GM08714 (cell line): ENCODE data around the gene KCNT1.

ENCODE experiments used
- H3K4me3 ChIP-seq: fragments of 200-500 bp; sonication (Bioruptor generic); 2 replicates; pipeline ENCODE4 v1.5.1; 2014; ENCODE audit warnings: mild to moderate bottlenecking, low read length, inconsistent platforms
- ZNF274 ChIP-seq: IDR thresholded peaks from 2 replicates; pipeline ENCODE4 v1.6.1; 2012; ENCODE audit warnings: mild to moderate bottlenecking, low read depth, low read length

KCNT1 gene

DNA sequence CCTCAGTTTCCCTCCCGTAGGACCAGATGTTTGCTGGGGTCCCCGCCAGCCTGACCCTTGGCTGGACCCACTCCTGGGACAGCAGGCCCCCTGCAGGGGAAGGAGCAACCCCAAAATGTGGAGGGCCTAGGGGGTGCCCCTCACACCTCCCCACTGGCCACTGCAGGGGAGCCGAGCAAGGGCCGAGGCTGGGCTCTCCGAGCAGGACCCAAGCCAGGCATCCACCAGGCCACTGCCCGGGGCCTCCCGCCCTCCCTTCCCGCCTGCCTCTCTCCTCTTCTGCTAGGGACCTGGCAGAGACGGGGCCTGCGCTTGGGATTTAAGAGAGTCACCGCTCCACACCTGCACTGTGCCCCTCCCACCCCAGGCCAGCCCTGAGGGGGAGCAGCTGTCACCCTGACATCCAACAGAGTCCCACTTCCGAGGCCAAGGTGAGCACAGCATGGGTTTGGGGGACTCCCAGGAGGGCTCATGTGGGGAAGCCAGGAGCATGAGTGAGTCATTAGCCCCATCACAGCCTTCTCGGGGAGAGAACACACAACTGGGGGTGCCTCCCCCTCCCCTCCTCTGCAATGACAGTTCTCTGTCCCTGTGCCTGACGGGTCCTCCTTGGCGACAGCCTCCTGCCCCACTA, 18.5 kb upstream of the KCNT1 start:
- no peak for TF ChIP-seq ZNF274
- no peak overlapping the region for H3K4me3 ChIP-seq

DNA sequence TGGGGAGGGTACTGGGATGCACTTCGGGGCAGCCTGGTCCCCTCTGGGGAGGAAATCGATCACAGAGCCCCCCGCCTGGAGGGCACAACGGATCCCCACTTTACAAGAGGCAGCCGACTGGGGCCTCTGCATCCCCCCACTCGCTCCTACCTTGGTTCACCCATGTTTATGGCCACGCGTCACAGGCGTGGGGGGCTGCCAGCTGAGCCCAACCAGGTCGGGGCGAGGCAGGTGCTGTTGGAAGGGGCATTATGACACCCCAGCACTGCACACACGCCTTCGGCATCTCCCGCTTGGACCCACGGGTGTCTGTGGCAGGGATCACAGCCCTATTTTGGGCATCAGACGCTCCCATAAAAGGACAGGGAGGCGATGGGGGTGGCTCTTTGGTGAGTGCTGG, 17.3 kb upstream of the KCNT1 start:
- TF ChIP-seq ZNF274: no peak
- no peak overlapping the region for H3K4me3 ChIP-seq

DNA sequence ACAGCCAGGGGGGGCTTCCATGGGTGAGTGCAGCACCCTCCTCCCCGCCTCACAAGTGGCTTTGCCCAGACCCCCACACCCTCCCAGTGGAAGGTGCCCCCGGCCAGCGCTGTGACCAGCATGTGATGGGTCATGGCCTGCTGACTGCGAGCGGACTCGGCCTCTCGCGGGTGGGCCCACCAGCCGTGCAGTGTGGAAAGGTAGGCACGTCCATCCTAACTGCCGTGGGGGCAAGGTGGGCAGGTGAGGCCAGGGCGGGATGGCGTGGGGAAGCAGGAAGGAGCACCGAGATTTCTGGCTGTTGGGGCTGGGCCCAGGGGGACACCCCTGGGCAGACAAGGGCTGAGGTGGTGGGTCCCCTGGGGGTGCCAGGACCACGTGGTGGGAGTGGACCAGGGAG, 14.8 kb upstream of the KCNT1 start:
- no peak for TF ChIP-seq ZNF274
- no peak overlapping the region for H3K4me3 ChIP-seq

DNA sequence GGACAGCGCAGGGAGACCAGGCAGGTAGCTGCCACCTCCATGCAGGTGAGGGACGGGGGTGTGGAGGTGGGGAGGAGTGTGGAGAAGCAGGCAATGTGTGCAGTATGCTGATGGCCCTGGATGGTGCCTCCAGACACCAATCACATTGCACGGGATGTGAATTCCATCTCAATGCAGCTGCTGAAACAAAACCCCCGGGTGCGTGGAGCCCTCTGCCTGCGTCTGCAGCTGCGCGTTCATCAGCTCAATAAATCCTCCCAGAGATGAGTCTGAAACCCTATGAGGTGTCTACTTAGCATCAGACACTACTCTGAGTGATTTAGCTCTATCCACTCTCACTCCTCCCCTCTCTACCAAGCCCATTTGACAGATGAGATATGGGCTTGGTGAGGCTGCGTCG, 13.0 kb upstream of the KCNT1 start:
- no peak overlapping the region for H3K4me3 ChIP-seq
- TF ChIP-seq ZNF274: no peak

DNA sequence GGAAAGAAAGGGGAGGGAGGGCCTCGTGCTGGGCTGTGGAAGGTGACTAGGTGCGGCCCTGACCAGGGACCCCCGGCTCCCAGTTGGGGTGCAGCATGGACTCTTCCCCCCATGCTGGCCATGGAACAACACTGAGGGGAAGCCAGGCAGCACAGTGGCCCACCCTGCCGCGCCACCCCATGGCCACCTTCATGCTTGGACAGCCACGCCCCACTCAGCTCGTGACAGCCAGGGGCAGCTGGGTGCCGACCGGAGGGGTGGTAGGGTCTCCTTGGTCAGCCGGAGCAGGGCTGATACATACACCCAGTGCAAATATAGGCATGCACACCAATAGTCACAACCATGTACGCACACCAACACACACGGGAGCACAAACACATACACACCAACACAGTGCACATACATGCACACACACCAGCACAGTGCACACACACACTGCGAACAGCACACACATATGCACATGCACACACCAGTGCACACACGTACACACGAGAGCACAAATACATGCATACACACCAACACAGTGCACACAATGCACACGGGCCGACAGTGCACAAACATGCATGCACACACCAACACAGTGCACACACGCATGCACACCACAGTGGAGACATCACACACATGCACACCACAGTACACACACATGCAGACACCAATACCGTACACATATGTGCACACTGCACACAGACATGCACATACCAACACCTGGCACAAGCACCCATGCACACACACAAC, 11.0 kb upstream of the KCNT1 start:
- no peak overlapping the region for H3K4me3 ChIP-seq
- TF ChIP-seq ZNF274: no peak

DNA sequence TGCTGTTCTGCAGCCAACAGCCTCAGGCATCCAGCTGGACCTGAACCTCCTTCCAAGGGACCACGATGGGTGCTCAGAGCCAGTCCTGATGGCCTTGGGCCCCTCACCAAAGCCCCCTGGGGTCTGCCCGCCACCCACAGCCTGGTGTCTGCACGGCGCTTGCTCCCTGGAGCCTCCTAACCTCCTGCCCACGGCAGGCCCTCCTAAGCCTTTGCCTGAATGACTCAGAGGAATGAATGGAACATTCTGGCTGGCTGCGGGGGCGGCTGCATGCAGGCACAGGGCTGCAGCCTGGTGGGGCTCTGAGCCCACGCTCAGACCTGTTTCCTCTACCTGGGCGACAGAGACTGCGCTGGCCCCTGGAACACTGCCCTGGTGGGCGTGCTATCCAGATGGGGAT, 9.6 kb upstream of the KCNT1 start:
- H3K4me3 ChIP-seq: no peak overlapping the region
- TF ChIP-seq ZNF274: no peak

DNA sequence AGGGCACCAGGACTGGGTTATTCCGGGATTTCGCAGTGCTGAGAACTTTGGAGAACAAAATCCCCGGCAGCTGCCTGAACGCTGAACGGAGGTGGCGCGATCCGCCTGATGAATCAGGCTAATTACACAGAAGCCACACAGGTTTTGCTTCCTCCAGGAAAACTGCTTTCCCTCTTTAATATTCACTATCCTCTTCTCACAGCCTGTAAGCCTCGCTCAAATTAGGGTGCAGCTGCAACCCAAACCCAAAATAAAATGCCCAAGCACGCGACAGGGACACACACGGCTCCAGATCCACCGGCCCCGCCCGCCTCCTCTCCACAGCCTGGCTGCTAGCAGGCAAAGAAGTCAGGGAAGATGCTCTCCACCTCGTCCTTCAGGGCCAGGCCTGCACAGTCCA, 8.7 kb upstream of the KCNT1 start:
- no peak for TF ChIP-seq ZNF274
- no peak overlapping the region for H3K4me3 ChIP-seq

DNA sequence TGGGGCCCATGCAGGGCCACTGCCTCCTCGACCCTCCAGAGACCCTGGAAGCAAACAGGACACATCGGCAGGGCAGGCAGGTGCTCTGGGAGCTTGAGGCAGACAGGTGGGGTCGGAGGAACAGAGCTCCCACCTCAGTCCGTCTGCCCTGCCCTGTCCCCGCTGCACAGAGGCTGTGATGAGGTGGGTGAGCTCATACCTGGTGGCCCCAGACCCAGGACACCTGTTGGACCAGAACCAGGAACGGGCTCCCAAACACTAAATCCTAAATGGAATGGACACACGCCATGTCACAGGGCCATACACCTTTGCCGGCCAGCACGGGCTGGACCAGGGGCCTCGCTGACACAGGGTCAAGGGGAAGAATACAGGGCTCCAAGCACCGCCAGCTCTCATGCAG, 8.2 kb upstream of the KCNT1 start:
- no peak overlapping the region for H3K4me3 ChIP-seq
- TF ChIP-seq ZNF274: no peak

DNA sequence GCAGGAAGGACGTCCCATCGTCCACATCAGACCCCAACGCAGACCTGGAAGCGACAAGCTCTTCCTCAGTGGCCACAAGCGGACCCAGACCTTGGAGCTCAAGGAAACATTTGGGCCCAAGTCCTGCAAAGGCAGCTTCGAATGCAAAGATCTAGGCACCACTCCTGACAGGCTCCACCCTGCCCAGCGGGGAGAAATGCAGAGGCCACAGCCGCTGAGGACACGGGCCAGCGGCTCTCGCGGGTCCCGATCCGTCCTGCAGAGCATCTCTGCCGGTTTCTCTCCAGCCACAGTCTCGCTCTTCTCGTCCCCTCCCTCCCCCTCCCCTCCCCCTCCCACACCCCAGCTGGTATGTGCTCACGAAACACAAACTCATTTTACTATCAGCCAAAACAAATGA, 7.6 kb upstream of the KCNT1 start:
- H3K4me3 ChIP-seq: no peak overlapping the region
- TF ChIP-seq ZNF274: no peak

DNA sequence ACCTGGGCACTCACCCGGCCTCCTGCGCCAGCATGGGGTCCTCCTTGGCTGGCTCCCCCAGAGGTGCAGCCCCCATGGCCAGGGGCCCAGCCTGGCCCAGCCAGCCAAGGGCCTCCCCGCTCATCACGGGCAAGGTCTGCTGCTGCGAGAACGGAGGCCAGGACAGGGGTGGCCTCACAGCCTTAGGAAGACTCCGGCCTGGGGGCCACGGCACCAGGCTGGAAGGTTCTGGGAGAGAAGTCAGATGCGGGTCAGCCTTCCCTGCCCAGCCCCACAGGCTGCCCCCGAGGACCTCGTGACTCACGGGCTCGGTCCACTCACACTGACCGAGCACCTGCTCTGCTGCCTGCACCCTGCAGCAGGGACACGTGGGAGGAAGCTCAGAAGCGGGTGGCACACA, 6.9 kb upstream of the KCNT1 start:
- no peak overlapping the region for H3K4me3 ChIP-seq
- TF ChIP-seq ZNF274: no peak

DNA sequence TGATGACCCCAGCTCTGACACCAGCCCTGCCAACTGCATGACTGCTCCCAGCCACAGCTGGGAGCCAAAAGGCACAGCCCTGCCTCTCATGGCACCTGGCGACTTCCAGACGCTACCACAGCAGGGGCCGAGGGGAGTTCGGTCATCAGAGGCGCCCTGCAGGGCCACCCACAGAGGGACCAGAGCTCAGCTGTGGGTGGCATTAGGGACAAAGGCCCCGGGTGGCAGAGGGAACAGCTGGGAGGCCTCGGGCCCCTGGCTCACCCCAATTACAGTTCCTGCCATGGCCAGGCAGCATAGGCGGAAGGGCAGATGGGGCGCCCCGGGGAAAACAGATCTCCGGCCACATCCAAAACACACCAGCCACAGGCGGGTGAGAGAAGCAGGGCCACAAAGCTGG, 6.3 kb upstream of the KCNT1 start:
- no peak for TF ChIP-seq ZNF274
- H3K4me3 ChIP-seq: no peak overlapping the region

DNA sequence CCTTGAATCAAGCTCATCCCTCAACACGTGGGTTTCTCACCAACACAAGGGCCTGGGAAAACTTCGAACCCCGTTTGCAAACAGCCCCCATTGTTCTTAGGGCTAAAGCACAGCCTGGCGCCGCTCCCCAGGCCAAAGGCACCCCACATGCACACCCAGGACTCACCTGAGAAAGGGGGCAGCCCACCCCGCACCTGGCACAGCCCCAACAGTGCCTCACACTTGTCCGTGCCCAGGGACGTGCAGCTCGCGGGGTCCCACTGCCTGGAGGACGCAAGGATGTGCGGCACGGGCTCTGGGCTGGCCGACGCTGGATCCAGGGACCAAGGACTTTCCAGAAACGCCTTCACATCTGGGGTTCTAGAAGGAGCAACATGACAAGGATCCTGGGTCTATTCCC, 5.5 kb upstream of the KCNT1 start:
- TF ChIP-seq ZNF274: no peak

DNA sequence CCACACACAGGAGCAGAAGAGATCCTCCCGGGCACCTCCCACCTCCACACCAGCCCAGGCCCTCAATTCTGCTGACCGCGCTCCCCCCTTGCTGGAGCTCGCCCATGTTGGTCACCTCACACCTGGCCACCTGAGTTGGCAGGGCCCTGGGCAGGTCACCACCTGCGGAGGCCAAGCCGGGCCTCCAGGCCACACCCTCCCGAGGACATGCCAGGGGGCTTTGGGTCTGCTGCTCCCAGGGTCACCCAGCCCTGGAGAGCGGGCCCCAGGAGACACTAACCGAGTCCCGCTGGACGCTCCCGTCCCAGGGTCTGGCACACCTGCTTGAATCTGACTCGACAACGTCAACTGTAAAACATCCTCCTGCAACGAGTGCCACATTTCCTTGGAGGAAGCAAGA, 4.8 kb upstream of the KCNT1 start:
- TF ChIP-seq ZNF274: no peak
- no peak overlapping the region for H3K4me3 ChIP-seq

More for the DNA sequence above, 5.5 kb upstream of the KCNT1 start:
- H3K4me3 ChIP-seq: no peak overlapping the region

DNA sequence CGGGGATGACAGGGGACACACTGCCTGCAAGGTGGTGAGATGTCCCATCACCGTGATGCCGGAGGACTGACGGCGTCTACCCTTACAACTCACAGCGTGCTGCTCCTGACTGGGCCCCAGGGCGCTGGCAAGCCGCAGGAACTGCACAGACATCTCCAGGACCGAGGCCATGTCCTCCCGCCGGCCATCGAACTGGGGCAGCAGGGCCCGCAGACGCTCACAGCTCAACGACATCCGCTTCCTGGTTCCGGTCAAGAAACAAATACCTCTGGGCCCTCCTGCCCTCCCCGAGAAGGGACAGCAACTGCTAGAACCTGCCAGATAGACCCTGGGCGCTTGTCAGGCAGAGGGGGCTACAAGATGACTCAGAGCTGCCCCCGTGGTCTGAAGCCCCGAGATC, 3.7 kb upstream of the KCNT1 start:
- H3K4me3 ChIP-seq: no peak overlapping the region
- TF ChIP-seq ZNF274: no peak

DNA sequence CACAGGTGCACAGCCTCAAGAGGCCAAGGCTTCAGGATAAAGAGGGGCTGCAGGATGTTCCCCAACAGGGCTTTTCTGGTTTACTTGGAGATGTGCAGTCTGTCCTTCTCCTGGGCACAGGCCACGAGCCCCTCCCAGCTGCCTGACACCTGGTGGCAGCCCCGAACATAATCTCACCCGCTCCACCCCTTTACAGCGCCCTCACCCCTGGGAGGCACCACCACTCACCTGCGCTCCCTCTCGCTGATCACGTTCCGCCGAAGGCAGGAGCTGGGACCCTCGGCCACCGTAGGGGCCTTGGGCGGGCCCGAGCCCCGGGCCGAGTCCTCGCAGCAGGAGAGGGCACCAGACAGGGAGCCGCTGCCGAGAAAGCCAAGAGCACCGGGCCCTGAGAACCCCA, 3.2 kb upstream of the KCNT1 start:
- H3K4me3 ChIP-seq: no peak overlapping the region
- TF ChIP-seq ZNF274: no peak

DNA sequence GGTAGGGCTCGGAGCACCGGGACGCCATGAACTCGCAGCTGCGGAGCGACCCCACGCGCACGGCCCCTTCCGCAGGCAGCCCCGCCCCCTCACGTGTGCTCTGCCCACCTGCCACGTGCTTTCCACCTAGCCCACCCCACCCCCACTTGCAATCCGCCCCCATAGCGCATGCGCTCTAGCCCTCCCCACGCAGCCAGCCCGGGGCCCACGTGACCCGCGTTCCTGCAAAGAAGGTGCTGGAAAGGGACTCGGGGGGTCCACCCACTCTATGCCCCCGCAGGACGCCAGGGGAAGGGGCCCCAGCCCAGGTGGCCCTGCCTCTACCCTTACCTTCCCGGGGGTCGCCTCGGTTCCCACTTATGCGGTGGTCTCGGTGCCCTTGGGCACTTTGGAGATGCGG, 2.5 kb upstream of the KCNT1 start, which contains the start of gene SOHLH1:
SOHLH1 (minus strand) TSS at position 42 of the 400 bp plus-strand sequence; CDS start at position 28, 14 bp downstream.
- H3K4me3 ChIP-seq: no peak within 1 kb of the TSS
- no peak for TF ChIP-seq ZNF274
